KBM-7 (cell line): ENCODE measurements around the gene RAB31.

Source experiments
- DNase-seq: peaks from one replicate; pipeline ENCODE4 v3.0.0-alpha.2; 2015
- in situ Hi-C: fragments of 300-500 bp; cut with MboI; formaldehyde crosslinking; loops from 2 replicates; pipeline ENCODE4 v1.14.3; 2020; ENCODE audit warnings: low sequenced_read_pairs, low pct_unique_long_range_greater_than_20kb, mixed read lengths

The RAB31 gene

GRCh38 chr18:9690418-9691188, 17.5 kb upstream of the RAB31 start:
- no peak for DNase-seq
- in situ Hi-C loops, result no loop called here

GRCh38 chr18:9691235-9691634, 16.9 kb upstream of the RAB31 start:
- in situ Hi-C loops, result no loop called here
- DNase-seq, result no peak

GRCh38 chr18:9694174-9694573, 13.9 kb upstream of the RAB31 start:
- no peak for DNase-seq
- in situ Hi-C loops, result no loop called here

GRCh38 chr18:9694952-9695495, 13.1 kb upstream of the RAB31 start:
- DNase-seq, result no peak
- in situ Hi-C loops, result no loop called here

- in situ Hi-C loops, result no loop called here
These were observed 12.5 kb upstream of the RAB31 start for GRCh38 chr18:9695605-9696004.

GRCh38 chr18:9696112-9696511, 12.0 kb upstream of the RAB31 start:
- DNase-seq, result no peak
- in situ Hi-C loops, result no loop called here

More at GRCh38 chr18:9695605-9696004, 12.5 kb upstream of the RAB31 start:
- DNase-seq, result no peak

GRCh38 chr18:9696701-9697100, 11.4 kb upstream of the RAB31 start:
- in situ Hi-C loops, result no loop called here
- DNase-seq, result no peak

- no peak for DNase-seq
- in situ Hi-C loops, result no loop called here
These were observed 11.0 kb upstream of the RAB31 start for GRCh38 chr18:9697121-9697520.

- DNase-seq, result no peak
- in situ Hi-C loops, result no loop called here
These were observed 9.6 kb upstream of the RAB31 start for GRCh38 chr18:9698497-9698896.

GRCh38 chr18:9700261-9700796, 7.8 kb upstream of the RAB31 start:
- DNase-seq, result peak; percentile 52
- in situ Hi-C loops, result no loop called here

- in situ Hi-C loops, result no loop called here
These were observed 6.3 kb upstream of the RAB31 start for GRCh38 chr18:9701609-9702349.

GRCh38 chr18:9704233-9705118, 3.6 kb upstream of the RAB31 start:
- no peak for DNase-seq
- in situ Hi-C loops, result no loop called here

More at GRCh38 chr18:9701609-9702349, 6.3 kb upstream of the RAB31 start:
- no peak for DNase-seq

- in situ Hi-C loops, result no loop called here
These were observed 2.8 kb upstream of the RAB31 start for GRCh38 chr18:9705183-9705829.

GRCh38 chr18:9706081-9706935, 1.8 kb upstream of the RAB31 start:
- in situ Hi-C loops, result no loop called here

More at GRCh38 chr18:9705183-9705829, 2.8 kb upstream of the RAB31 start:
- no peak for DNase-seq

GRCh38 chr18:9707381-9708056, 582 bp upstream of the RAB31 start:
- in situ Hi-C loops, result no loop called here

More at GRCh38 chr18:9706081-9706935, 1.8 kb upstream of the RAB31 start:
- DNase-seq, result no peak

GRCh38 chr18:9708434-9709303, 568 bp downstream of the RAB31 start:
- peak; percentile 35 for DNase-seq

More at GRCh38 chr18:9707381-9708056, 582 bp upstream of the RAB31 start:
- DNase-seq, result no peak

More at GRCh38 chr18:9708434-9709303, 568 bp downstream of the RAB31 start:
- in situ Hi-C loops, result no loop called here
